ENCODE results near the gene ZNF516.

ZNF516 gene

DNA sequence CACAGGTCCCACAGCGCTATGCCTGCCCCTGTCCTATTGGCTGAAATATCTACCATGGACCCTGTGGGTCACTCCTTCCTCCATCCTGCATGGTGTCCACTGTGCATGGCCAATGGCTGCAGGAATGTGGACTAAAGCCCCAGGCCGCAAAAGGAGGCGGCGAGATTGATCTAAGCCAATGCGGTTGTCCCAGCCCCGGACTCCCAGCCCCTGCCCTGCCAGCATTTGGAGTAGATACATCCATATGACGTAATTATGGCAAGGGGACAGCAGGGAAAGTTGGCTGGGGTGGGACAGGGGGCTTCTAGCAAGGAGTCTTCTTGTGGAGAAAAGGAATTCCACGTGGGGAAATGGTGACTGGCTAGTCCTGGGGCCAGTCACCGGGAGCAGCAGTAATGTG, 11.4 kb upstream of the ZNF516 start:
- DNase-seq: no peak

DNA sequence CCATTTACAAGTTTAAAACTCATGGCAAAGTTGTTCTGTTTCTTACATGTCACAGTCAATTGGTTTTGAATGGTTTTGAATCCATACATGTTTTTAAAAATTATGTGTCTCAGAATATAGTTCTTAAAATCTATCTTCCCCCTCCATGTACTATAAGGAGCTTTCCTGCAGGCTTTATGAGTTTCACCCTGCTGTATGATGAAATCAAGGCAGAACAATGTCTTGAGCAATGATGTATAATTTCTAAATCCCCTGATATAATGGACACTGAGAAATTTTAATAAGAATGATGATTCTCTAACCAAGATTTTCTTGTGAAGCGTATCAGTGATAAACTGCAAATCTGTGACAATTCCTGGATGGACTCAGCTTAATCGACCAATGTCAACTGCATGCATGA, 10.6 kb upstream of the ZNF516 start:
- no peak for DNase-seq

DNA sequence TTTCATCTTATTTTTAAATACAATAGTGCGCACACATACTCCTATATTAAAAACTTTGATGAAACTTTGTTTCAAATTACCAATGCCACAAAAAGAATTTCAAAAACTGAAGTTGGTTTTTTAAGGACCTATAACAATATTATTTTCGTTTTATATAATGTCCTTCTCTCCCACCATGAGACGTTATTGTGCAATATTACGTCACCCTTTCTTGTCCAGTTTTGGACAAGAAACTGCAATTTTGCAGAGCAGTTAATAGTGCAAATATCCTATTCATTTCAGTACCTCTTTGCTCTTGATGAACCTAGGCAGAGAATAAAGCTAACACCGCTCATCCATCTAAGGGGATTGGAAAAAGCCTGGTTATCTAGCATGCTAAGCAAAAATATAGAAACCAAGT, 9.7 kb upstream of the ZNF516 start:
- no peak for DNase-seq

DNA sequence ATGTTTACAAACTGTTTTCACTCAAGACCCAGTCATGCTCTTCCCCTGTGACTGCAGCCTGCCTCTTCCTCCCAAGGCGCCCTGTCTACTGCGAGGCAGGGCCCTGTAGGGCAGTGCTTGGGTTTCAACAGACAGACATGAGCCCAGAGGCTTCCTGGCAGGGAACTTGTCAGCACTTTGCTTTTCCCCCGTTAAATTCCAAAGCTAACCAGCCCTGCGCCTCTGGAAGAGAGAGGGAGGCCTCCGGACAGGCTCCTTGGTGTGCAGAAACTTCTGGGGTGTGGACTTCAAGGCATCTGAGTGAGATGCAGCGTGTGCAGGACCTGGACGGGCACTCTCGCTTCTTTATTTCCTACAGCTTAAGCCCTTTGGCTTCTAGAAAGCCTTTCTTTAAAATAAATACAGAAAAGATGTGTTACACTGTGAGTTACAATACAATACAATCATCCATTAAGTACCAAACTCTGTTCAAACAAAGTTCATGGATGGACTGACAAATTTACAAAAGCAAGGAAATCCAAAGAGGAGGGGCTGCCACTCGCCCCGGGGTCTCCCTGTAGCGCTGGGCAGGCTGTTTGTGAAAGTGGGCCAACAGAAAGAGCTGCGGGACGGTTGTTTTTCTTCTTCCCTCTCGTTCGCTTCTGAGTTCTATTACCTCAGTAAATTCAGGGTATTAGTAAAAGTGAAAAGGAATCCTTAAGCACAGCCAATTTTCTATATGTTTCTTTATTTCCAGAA, 8.8 kb upstream of the ZNF516 start:
- no peak for DNase-seq

DNA sequence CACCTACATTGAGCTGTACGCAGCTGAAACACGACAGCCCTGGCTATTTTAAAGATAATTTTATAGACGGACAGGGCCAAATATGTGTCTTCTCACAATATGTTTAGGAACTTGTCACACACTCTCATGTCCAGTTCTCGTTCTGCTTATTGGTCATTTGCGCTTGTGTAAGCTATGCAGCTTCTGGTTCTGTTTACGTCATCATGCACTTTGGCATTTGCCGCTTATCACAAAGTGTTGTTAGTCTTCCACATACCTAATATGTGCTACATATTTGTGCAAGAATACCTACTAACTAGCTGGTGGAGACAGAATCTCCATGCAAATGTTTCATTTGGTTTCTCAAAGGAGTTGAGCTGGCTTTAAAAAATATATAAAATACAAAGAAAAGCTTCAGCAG, 7.5 kb upstream of the ZNF516 start:
- DNase-seq: no peak

DNA sequence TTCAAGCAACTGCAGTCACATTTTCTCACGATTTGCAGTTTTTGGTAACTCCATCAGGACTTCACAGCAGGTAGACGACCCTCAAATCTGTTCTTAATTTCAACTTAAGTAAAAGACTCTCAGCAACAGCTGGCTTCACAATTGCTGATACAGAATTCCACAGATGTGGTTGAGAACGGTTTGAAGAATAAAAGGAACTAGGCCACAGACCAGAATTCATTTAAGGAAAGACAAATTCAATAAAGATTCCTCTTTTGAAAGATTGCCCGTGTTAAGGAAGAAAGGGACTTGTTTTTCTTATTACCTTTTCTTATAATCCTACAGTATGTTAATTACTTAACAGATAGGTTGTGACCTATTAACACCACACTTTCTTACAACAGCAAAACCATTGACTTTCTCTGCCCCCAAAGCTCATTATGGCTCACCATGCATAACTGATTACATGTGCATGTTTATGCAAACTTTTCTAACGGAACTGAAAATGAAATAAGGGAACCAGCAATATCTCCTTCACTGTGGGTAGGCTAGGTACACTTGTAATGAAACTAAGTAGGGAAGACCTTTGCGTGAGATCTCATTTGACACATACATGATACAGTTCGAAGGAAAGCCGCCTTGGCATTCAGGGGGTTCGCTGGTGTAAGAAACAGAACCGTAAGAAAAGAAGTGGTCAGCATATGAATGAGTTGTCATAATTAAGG, 4.7 kb upstream of the ZNF516 start:
- DNase-seq: no peak

DNA sequence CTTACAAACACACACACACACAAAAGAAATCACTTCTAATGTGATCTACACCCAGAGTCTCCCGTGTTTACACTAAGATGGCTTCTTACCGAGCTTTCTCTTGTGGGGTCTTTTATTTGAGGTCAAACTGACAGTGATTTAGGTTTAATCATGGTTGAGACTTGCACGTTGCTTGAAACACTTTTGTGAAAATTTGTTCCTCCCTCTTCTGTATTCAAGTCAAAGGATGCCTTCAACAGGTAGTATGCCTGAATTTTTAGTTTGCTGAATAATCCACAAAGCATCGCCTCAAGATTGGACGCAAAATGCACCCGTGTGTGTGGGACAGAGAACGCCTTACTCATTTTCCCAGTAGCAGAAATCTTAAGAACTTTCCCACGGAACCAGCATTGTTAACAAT, 4.0 kb upstream of the ZNF516 start:
- DNase-seq: no peak

DNA sequence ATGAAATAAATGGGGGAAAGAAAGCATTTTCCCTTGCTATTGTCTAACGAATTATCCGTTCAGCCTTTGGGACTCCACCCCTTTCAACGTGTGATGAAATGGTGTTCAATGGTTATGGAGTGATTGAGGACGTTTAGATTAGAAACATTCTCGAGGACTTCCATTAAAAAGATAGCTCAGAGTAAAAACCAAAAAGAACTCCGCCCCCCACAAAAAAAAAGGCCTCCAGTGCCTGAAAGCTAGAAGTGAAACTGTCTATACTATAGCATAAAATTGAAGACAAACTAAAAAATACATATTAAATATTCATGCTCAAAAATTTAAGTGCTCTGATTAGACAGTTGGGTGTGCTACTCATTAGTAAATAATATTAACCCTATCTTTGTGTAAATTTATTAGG, 3.0 kb upstream of the ZNF516 start:
- no peak for DNase-seq

DNA sequence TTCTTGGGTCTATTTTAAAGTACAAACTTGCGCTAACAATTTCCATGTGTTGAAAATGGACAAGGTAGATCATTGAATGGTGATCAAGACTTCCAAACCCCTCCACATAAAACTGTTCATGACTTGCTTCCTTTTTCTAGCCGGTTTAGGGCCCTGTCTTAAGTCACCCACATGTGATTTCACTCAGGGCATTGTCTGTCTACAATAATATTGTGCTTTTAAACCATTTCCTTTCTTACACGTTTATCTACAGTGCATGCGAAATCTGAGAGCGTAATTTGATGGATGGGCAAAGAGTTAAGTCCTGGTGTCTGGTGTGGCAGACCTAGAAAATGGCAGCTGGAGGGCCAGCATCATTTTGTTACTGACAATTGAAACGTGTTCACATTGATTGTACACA, 2.0 kb upstream of the ZNF516 start:
- no peak for DNase-seq

DNA sequence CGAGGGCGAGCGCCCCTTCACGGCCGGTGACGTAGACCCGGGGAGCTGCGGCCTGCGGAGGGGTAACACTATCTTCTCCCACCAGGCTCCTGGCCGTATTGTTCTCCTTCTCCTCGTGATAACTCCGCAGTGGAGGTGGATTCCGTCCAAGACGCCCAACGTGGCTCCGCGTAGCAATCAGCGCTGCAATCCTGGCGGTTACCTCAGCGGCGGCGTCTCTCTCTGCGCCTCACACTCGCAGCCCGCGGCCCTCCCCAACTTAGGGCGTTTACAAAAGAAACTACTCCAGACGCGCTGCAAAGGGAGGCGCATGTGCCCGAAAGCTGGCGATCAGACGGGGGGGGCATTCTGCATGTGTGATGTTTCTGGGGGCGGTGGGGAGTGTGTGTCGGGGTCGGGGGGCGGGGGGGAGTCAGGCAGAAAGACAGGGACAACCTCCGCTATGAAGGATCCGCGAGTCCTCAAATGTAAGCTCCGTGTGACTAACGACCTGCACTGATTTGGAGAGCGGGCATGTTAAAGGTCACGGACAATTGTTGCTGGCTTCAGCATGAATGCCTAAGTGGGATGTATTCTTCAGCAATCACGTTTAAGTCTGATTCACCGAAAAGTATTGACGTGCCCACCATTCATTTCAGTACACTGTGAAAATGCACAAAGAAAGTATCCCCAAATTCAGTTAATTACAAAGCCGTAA, 1.3 kb upstream of the ZNF516 start:
- peak; percentile 57 for DNase-seq

DNA sequence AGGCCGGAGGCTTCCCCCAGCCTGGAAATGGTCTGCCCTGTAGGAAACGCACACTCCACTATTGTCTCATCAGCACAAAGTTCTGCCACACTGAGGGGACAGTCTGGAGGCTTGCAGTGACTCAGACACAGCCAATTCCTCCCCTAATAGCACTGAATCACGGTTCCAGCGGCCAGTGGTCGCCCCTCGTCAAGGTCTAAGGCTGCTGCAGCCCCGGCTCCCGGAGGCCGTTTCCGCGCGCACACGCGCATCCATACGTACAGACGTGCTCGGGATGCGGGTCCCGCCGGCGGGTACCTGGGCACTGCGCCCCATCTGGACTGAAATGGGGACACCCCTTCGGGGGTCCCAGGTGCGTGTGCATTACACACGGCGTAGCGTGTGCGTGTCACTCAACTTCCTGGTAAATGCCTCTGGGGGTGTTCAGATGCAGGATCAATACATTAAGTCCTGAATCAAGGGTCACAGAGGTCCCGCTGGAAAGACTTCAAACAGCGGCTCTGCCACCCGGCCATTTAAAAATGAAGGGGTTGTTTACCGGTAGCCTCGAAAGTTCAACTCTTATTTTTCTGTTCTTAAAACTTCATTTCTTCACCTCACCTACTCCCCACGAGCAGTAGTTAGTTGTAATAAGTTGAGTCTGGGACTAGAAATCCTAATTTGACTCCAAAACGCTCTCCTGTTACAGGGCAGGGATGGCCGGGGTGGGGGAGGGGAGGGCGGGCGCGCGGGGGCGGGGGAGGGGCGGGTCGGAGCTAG, 572 bp upstream of the ZNF516 start:
- peak; percentile 33 for DNase-seq

DNA sequence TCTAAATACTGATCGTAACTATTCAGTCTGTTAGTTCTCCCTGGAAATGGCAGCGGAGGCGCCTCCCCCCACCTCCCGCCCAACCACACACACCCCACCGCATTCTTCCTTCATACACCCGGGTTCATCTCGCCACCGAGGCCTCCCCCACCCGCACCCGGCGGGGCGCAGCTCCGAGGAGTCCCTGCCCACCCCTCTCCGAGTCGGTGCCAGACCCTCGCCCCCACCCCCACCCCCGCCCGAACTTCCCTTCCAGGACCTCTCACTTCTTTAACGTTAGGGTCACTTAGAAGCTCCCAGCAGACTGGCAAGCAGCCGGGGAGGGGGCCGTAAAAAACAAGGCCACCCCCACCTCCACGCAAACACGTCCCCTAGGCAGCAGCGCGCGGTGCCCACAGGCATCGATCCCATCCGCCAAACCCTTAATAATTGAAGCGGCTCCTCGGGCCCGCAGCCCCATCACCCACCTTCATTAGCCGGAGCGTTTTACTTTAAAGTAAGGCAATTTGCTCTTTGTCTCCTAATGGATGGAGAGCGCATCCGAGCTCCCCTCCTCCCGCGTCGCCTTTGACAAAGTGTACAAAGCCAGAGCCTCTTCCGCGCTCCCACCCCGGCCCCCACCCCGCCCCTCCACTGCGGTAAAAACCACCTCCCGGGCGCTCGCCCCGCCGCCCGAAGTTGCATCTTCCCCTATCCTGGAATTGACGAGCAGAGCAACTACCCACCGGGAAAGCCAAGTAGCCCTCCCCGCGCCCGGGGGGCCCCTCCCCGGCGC, 624 bp downstream of the ZNF516 start:
- peak; percentile 17 for DNase-seq

DNA sequence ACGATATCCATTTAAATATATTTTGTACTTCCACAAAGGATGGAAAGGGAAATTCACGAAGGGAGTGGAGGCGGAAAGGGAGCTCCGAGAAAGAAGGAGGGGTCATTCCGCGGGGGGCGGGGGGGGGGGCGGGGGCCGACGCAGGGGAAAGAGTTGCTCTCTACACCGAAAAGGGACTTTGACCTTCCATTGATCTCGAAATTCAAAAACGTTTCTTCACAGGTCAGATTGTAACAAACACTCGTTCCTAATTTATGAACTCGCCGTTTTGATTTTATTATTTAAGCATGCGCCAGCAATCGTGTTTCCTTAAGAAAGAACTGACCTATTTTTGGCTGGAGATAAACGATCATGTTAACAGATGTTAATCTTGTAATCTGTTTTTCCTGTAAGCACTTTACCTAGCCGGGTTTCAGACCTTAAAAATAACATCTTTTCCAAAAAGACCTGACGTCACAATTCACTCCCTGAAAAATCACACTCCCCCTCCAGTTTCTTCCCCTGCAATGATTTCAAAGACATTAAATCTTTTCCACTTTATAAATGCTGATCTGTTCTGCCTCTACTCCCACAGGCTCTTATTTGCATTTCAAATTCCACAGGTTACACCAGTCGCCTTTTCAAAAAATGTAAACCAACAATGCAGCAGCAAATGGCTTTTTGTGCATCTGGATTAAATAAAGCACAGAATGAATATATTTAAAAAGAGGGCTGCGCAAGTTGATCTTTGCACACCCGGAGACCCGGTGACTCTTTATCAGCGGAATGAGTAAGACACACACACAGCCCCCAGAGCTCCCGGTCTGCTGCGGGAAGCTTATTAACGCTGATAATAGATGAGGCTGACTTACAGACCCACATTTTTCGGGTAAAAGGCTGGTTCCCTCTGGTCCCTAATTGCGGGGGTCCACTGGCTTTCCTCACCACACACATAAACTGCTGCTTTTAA, 1.6 kb downstream of the ZNF516 start:
- peak; percentile 18 for DNase-seq

DNA sequence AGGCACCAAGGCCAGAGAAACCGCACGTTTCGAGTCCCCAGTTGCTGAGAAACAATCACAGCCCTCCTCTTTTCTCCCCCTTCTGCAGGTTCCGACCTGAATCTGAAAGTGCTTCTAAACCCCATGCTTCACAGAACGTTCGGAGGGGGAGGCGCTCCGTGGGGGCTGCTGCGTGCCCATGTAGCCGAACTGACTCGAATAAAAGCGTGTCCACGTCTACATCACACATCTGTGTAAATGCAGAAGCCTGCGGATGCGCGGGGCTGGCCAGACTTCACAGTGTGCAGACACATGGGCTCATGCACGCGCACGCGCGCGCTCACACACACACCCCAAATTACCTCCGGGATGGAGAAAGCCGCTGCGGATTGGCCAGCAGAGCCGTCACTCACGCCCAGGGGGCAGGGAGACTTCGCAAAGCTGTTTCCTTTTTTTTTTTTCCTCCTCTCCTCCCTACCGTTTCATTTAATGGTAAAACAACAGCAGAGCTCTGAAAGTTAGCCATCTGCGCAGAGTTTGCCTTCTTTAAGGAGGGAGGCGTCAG, 2.3 kb downstream of the ZNF516 start:
- DNase-seq: peak; percentile 100

DNA sequence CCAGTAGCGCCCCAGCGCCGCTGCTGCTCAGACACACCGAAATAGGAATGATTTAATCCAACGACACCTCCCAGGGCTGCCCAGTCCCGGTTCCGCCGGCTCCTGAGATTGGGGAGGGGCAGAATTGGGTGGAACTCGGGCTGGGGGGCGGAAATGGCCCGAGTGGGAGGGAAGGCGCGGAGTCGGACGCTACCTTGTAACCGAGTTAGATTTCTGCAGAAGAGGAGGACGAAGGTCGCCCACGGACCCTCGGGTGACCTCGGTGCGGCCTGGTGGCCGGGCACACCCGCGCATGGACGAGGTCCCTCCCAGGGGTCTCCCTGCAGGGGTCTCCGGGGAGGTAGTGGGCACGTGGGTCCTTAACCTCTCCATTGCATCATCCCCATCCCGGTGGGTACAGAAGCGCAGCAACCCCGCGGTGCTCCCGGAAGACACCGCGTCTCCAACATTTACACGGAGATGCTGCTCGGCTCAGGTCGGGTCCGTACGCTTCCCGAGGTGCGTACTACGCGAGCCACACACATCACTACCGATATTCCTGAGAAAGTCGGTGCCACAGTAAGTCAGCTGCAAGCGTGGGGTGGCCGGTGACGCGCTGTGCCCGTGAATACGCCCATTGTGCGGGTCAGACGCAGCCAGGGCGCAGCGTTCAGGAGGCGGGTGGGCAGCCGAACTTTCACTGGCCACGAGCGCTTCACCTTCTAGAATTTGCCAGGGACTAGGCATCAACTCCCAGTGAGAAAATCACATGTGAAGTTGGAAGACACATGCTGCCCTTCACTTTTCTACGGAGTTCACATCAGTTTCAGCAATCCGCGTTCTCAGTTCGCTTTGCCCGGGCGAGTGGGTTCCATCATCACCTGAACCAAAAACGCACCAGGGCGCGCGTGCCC, 3.0 kb downstream of the ZNF516 start:
- peak; percentile 51 for DNase-seq

DNA sequence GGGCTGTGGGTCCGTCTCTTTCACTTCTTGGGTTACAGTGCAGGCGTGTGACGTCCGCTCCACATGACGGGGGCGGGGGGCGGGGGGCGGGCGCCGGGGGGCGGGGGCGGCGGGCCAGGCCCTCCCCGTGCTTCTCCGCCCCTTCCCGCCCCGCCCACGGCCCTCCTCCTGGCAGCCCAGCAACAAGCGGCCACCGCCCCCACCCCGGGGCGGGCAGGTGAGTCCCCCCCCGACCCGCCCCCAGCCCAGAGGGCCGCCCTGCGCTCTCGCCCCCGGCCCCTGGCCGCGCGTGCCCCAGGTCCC, 3.6 kb downstream of the ZNF516 start:
- DNase-seq: peak; percentile 68

DNA sequence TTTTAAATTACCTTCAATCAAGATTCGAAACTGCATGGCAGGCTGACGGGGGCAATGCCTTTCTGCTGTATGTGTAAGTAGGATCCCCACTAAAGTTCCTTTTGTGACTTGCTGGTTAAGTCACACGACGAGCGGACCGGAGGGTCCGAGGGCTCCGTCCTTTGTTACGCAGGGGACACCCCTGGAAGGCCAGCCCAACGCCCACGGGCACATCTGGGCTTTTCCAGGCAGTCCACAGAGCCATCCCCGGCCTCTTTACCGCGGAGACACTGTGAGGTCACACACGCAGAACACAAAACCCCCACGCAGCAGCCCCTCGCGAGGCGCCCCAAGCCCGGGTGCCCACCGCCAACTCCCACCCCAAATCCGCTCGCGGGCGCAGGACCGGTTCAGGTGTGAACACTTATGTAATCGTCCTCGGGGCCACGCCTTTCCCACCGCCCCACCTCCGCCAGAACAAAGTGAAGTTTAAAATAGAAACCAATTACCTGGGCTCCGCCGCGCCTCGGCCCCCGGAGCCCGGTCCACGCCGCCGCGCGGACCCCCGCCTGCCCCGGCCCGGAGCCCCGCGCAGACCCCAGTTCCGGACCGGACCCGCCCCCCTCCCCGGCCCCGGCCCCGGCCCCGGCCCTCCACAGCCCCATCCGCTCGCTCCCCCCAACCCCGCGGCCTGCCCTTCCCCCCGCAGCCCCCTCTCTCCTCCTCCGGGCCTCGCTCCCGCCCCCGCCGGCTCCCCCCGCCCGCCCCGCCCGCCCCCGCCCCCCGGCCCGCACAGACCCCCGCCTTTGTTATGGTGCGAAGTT, 4.2 kb downstream of the ZNF516 start:
- DNase-seq: no peak

DNA sequence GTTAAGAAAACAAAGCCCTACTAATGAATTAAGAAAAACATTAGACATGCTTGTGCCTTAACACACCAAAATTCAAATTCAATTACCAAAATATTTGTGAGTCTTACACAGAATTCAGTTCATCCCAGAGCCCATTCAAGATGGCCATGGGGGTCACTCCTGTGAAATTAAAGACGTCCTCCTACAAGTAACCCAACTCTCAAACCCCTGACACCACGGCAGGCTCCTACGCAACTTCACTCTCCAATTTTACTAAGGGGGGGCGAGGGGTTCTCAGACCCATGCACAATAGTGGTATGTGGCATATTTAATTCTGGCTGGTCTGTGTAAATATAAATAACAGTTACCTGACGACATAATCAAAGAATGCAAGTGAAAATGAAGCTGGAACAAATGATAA, 5.0 kb downstream of the ZNF516 start:
- DNase-seq: no peak

DNA sequence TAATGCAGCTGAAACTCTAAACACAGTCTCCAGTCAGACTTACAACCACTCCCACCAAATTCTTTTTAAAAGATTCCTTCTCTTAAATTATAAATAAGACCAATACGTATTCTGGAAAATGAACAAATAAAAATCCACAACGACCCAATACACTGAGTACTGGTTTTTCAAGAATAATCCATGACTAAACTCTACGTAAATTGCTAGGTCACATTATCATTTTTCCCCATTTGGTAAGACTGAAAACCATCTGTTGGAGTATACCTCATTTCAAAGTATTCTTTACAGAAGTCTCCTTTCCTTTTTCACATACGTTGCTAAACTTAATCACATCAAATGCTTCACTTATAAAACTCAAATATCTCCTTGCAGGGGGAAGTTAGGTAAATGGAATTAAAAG, 6.0 kb downstream of the ZNF516 start:
- DNase-seq: no peak

All from activated CD4-positive, alpha-beta T cell treated with anti-CD3 and anti-CD28 coated beads for 48 hours (primary cell).